Prostate gland (tissue), 2 donors: ENCODE measurements around the gene CHST15.

Source experiments
- CTCF ChIP-seq, 4 experiments: fragments of 200-600 bp in 2 of 4; fragments of 450-650 bp in 2 of 4; sonication (generic) in 2 of 4; IDR thresholded peaks; 1 replicate in 3 of 4; 2 replicates in 1 of 4; pipeline ENCODE4 v1.5.1; 2016 to 2019; ENCODE audit warnings: antibody characterized with exemption in 4 of 4, mild to moderate bottlenecking in 2 of 4, moderate library complexity in 2 of 4
- POLR2AphosphoS5 ChIP-seq: sonication (generic); formaldehyde crosslinking; IDR thresholded peaks from one replicate; pipeline ENCODE4 v1.6.1; 2017; ENCODE audit warnings: antibody characterized with exemption

GRCh38 chr10:123965973-123966895 lies 127.2 kb downstream of the CHST15 start:
- TF ChIP-seq POLR2AphosphoS5 (no peak), CTCF (IDR thresholded peaks at IDR 0.05) (no peak)
